MCF 10A (cell line): Measurements from ENCODE around the gene PLD3. TPM values are rescaled to one million over a fixed set of nuclear protein-coding genes. Genes with fewer than 3 reads are reported as not detected.

ENCODE experiments used
- BruUV-seq: library from RNA; stranded (reverse); fragments of 400-500 nt; replicated peaks from 2 replicates; lab custom pipeline; 2021; lab: Mats Ljungman, UMichigan
- CTCF ChIA-PET: fragments of 300-600 bp; sonication (Branson Sonifier 250); formaldehyde crosslinking; extraction: SDS; loops from one replicate; lab custom pipeline; 2021; ENCODE audit warnings: antibody characterized with exemption, inconsistent platforms; lab: Yijun Ruan, JAX
- POLR2A ChIA-PET: fragments of 300-600, 350-650 bp; sonication (Branson Sonifier 250); formaldehyde crosslinking; extraction: SDS; loops from one replicate; lab custom pipeline; 2020; ENCODE audit warnings: antibody characterized with exemption, inconsistent platforms; lab: Yijun Ruan, JAX
- DNase-seq: peaks from one replicate; pipeline ENCODE4 v3.0.0-alpha.2; 2018; ENCODE audit not compliant: unreplicated experiment
- H3K27ac Mint-ChIP-seq: one replicate; pipeline ENCODE4 v1.8.0; 2022; ENCODE audit warnings: mild to moderate bottlenecking, low read depth, mixed read lengths; ENCODE audit not compliant: unreplicated experiment
- H3K27me3 Mint-ChIP-seq: one replicate; pipeline ENCODE4 v1.8.0; 2022; ENCODE audit warnings: mixed read lengths; ENCODE audit not compliant: insufficient read depth, unreplicated experiment
- H3K36me3 Mint-ChIP-seq: one replicate; pipeline ENCODE4 v1.8.0; 2022; ENCODE audit warnings: mild to moderate bottlenecking, moderate library complexity, mixed read lengths; ENCODE audit not compliant: insufficient read depth, unreplicated experiment
- H3K4me1 Mint-ChIP-seq: one replicate; pipeline ENCODE4 v1.8.0; 2022; ENCODE audit warnings: mixed read lengths; ENCODE audit not compliant: insufficient read depth, unreplicated experiment
- H3K4me3 Mint-ChIP-seq: one replicate; pipeline ENCODE4 v1.8.0; 2022; ENCODE audit warnings: mild to moderate bottlenecking, moderate library complexity, mixed read lengths; ENCODE audit not compliant: unreplicated experiment
- H3K9me3 Mint-ChIP-seq: one replicate; pipeline ENCODE4 v1.8.0; 2022; ENCODE audit warnings: mixed read lengths; ENCODE audit not compliant: unreplicated experiment
- intact Hi-C: fragments of 100-400 bp; cut with micrococcal nuclease; formaldehyde crosslinking; loops from 2 replicates; pipeline ENCODE4 v1.14.1; 2022
- total RNA-seq: library from RNA; stranded (reverse); gene quantifications from 2 replicates; pipeline ENCODE4 v1.2.3, GENCODE V29; 2022
- TF ChIP-seq, protein P1 (sequence below): fragments of 200-600 bp; IDR thresholded peaks from one replicate; pipeline ENCODE4 v1.8.0; 2022; ENCODE audit warnings: antibody characterized with exemption, mild to moderate bottlenecking; ENCODE audit not compliant: unreplicated experiment

The PLD3 gene
- total RNA-seq, 1 experiment from 2014 or later = 98.9 TPM

DNA sequence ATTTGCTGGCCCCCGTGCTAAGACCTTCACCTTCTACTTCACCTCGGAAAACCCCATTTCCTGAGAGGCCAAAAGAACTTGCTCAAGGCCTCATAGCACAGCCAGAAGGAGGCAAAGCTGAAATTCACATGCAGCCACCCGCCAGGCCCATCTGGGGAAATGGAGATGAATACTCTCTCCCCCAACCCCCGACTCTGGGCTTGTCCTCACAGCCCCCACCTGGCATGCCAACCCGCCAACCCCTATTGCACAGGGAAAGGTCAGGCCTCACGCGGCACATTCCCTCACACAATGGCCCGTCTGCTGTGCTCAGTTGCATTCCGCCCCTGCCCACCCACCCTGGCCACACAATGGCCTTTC lies 61.5 kb downstream of the PLD3 start:
- H3K27ac Mint-ChIP-seq = no peak overlapping the region
- TF ChIP-seq, protein P1, sequence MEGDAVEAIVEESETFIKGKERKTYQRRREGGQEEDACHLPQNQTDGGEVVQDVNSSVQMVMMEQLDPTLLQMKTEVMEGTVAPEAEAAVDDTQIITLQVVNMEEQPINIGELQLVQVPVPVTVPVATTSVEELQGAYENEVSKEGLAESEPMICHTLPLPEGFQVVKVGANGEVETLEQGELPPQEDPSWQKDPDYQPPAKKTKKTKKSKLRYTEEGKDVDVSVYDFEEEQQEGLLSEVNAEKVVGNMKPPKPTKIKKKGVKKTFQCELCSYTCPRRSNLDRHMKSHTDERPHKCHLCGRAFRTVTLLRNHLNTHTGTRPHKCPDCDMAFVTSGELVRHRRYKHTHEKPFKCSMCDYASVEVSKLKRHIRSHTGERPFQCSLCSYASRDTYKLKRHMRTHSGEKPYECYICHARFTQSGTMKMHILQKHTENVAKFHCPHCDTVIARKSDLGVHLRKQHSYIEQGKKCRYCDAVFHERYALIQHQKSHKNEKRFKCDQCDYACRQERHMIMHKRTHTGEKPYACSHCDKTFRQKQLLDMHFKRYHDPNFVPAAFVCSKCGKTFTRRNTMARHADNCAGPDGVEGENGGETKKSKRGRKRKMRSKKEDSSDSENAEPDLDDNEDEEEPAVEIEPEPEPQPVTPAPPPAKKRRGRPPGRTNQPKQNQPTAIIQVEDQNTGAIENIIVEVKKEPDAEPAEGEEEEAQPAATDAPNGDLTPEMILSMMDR = no peak
- no TSS peak for BruUV-seq
- H3K4me3 Mint-ChIP-seq = no peak overlapping the region
- no peaks in the 10 kb centered on the region for H3K27me3 Mint-ChIP-seq
- CTCF ChIA-PET = interaction anchor here (0.6 to 2.4 kb wide), 2 partner anchors 11 to 119 kb away, joined by 3 to 13 read pairs; no protein-coding TSS in a partner anchor
- no peaks in the 10 kb centered on the region for H3K36me3 Mint-ChIP-seq
- no peak for DNase-seq
- intact Hi-C loops = no loop called here
- POLR2A ChIA-PET = interaction anchor here (1.2 to 1.5 kb wide), 2 partner anchors 11 to 33 kb away, joined by 3 to 4 read pairs; no protein-coding TSS in a partner anchor
- H3K9me3 Mint-ChIP-seq = no peaks in the 10 kb centered on the region
- H3K4me1 Mint-ChIP-seq = peaks cover 15% of the 10 kb centered on the region

DNA sequence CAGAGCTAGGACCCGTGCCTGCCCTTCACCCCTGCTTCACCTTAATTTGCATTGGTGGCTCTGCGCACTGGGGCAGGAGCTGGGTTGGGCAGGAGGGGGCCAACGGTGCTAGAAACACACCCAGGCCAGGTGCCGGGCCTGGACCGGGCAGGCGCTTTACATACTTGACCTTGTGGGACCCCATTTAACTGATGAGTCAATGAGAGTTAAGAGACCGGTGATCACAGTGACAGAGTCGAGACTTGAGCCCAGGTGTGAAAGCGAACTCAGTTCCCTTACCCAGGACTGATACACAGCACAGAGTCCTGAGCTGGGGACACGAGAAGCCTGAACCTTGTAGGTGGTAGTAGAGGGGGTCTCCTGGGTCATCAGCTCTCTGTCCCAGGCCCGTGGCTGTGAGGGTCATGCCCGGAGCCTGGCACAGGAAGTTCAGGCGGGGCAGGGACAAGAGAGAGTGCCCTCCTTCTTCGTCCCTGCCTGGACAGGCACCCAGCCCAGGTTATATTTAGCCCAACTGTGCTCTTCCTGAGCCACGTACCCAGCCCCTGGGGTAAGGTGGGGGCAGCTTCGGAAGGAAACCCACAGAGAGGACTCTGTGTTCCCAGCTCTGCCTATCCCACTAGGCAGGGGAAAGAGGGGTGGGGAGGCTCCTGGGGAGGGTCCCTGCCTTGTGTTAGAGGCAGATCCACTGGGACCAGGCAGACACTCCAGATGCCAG lies 62.8 kb downstream of the PLD3 start:
- no peaks in the 10 kb centered on the region for H3K9me3 Mint-ChIP-seq
- TF ChIP-seq, protein P1 = no peak
- H3K27ac Mint-ChIP-seq = peak overlapping the region; percentile 71
- CTCF ChIA-PET = interaction anchor here (0.6 to 1.4 kb wide), 5 partner anchors 9 to 224 kb away, joined by 3 to 6 read pairs (median 4); partner anchors contain the start of gene SERTAD1
- intact Hi-C loops = no loop called here
- no peaks in the 10 kb centered on the region for H3K36me3 Mint-ChIP-seq
- DNase-seq = peak; percentile 27
- no peak overlapping the region for H3K4me3 Mint-ChIP-seq
- H3K27me3 Mint-ChIP-seq = no peaks in the 10 kb centered on the region
- no TSS peak for BruUV-seq
- H3K4me1 Mint-ChIP-seq = peaks cover 17% of the 10 kb centered on the region
- POLR2A ChIA-PET = interaction anchor here (0.8 to 2.3 kb wide), 3 partner anchors 10 to 22 kb away, joined by 3 to 9 read pairs (median 3); no protein-coding TSS in a partner anchor

DNA sequence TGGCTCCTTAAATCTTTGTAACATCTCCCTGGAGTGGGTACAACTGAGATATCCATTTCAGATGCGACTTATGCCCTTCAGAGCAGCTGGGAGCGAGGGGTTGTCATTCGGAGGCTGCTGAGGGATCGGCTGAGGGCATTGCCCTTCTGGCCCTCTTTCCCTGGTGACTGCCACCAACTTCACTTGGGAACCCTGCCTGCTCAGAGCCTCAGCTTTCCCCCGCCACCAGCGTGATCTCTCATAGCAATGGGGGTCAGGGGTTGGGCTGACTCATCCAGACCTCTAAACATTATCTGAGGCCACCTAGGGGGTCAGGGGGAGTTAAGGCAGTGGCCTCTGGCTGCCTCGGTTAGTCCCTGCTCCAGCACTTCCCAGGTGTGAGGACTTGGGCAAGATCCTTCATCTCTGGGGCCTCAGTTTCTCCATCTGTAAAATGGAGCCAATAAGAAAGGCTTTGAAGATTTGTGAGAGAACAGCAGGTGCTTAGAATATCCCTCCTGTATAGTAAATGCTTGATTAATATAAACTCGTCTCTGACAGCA lies 63.5 kb downstream of the PLD3 start:
- H3K27ac Mint-ChIP-seq = peak overlapping the region; percentile 71
- no TSS peak for BruUV-seq

More for the DNA sequence above, 63.5 kb downstream of the PLD3 start:
- no peak for DNase-seq
- ChIA-PET CTCF (interaction anchor here (1.2 to 1.4 kb wide), 3 partner anchors 8 to 223 kb away, joined by 3 to 4 read pairs (median 3); no protein-coding TSS in a partner anchor), POLR2A (interaction anchor here (1.1 to 2.3 kb wide), 2 partner anchors 9 to 12 kb away, joined by 3 to 9 read pairs; no protein-coding TSS in a partner anchor)
- Mint-ChIP-seq H3K27me3 (no peaks in the 10 kb centered on the region), H3K4me1 (peaks cover 21% of the 10 kb centered on the region), H3K9me3 (no peaks in the 10 kb centered on the region), H3K36me3 (no peaks in the 10 kb centered on the region), H3K4me3 (no peak overlapping the region)
- TF ChIP-seq, protein P1 = no peak
- intact Hi-C loops = no loop called here
